ENCODE data around the gene ADH4. TPM values are rescaled to one million over a fixed set of nuclear protein-coding genes. Genes with fewer than 3 reads are reported as not detected.

Gene ADH4
- total and polyA plus RNA-seq, 4 donors = 1.1 to 15.2 (median 3.3) TPM; not detected in 1

Other genes starting within 250 kb of the ADH4 start
- gene EIF4E, start 215.2 kb downstream of the ADH4 start, total RNA-seq = 10 to 100 TPM; 60.3 to 72.8 TPM
- 10 to 100 TPM; 34.0 to 79.3 TPM for gene EIF4E, start 215.2 kb downstream of the ADH4 start, polyA plus RNA-seq
- 10 to 100 TPM; 57.2 to 61.4 TPM for gene METAP1, start 148.6 kb downstream of the ADH4 start, total RNA-seq
- gene METAP1, start 148.6 kb downstream of the ADH4 start, polyA plus RNA-seq = 10 to 100 TPM; 40.2 to 48.2 TPM
- 100 to 1,000 TPM; 230 to 231 TPM for gene ADH5, start 55.5 kb downstream of the ADH4 start, total RNA-seq
- gene ADH5, start 55.5 kb downstream of the ADH4 start, polyA plus RNA-seq = 100 to 1,000 TPM; 219 to 268 TPM
- under 1 TPM; 0.26 to 0.84 TPM for gene ADH6, start 74.9 kb upstream of the ADH4 start, total RNA-seq
- 1 to 10 TPM in 1 of 2 donors, under 1 TPM in 1; 0.36 to 6.3 TPM for gene ADH6, start 74.9 kb upstream of the ADH4 start, polyA plus RNA-seq
- 1 to 10 TPM; 2.7 to 3.5 TPM for gene ADH1A, start 146.7 kb upstream of the ADH4 start, total RNA-seq
- gene ADH1A, start 146.7 kb upstream of the ADH4 start, polyA plus RNA-seq = 1 to 10 TPM in 1 of 2 donors, under 1 TPM in 1; 0.67 to 1.6 TPM
- gene ADH1B, start 177.1 kb upstream of the ADH4 start, total RNA-seq = 100 to 1,000 TPM; 502 to 753 TPM
- gene ADH1B, start 177.1 kb upstream of the ADH4 start, polyA plus RNA-seq = 1,000 to 10,000 TPM in 1 of 2 donors, 100 to 1,000 TPM in 1; 517 to 4,880 TPM
- 10 to 100 TPM in 1 of 2 donors, 1 to 10 TPM in 1; 3.4 to 11.7 TPM for gene ADH1C, start 208.4 kb upstream of the ADH4 start, total RNA-seq
- gene ADH1C, start 208.4 kb upstream of the ADH4 start, polyA plus RNA-seq = 10 to 100 TPM in 1 of 2 donors, 1 to 10 TPM in 1; 2.8 to 21.2 TPM